ENCODE results near the gene ZNF486.
"Not testable (repeated sequence)": the region's sequence is repeated elsewhere in the genome, so short reads cannot be mapped to it uniquely, and the experiment has no call there.

Gene ZNF486

GRCh38 chr19:20167020-20167644 lies at the start of gene ZNF486:
Gene ZNF486, plus strand, starts transcription at chr19:20167214. Its CDS starts 117 bp downstream, at chr19:20167331.
- in situ Hi-C loops (cut with MboI; ENCODE audit: low sequenced_read_pairs) = no loop called here

- in situ Hi-C loops (cut with MboI; ENCODE audit: low sequenced_read_pairs) = not testable (repeated sequence)
These were observed 48.8 kb upstream of the ZNF486 start for GRCh38 chr19:20118064-20118839.

GRCh38 chr19:20124879-20125278 lies 42.1 kb upstream of the ZNF486 start:
- in situ Hi-C loops (cut with MboI; ENCODE audit: low sequenced_read_pairs) = no loop called here

- in situ Hi-C loops (cut with MboI; ENCODE audit: low sequenced_read_pairs) = not testable (repeated sequence)
These were observed 34.1 kb upstream of the ZNF486 start for GRCh38 chr19:20132933-20133332.

- in situ Hi-C loops (cut with MboI; ENCODE audit: low sequenced_read_pairs) = not testable (repeated sequence)
These were observed 29.3 kb upstream of the ZNF486 start for GRCh38 chr19:20137714-20138113.

- in situ Hi-C loops (cut with MboI; ENCODE audit: low sequenced_read_pairs) = no loop called here
These were observed 15.3 kb upstream of the ZNF486 start for GRCh38 chr19:20151617-20152145.

- in situ Hi-C loops (cut with MboI; ENCODE audit: low sequenced_read_pairs) = not testable (repeated sequence)
These were observed 14.5 kb upstream of the ZNF486 start for GRCh38 chr19:20152506-20152905.

GRCh38 chr19:20153281-20153680 lies 13.7 kb upstream of the ZNF486 start:
- in situ Hi-C loops (cut with MboI; ENCODE audit: low sequenced_read_pairs) = no loop called here

- in situ Hi-C loops (cut with MboI; ENCODE audit: low sequenced_read_pairs) = no loop called here
These were observed 12.4 kb upstream of the ZNF486 start for GRCh38 chr19:20154636-20155035.

- in situ Hi-C loops (cut with MboI; ENCODE audit: low sequenced_read_pairs) = no loop called here
These were observed 4.2 kb upstream of the ZNF486 start for GRCh38 chr19:20162821-20163220.

GRCh38 chr19:20164456-20164855 lies 2.6 kb upstream of the ZNF486 start:
- in situ Hi-C loops (cut with MboI; ENCODE audit: low sequenced_read_pairs) = no loop called here

- in situ Hi-C loops (cut with MboI; ENCODE audit: low sequenced_read_pairs) = no loop called here
These were observed 932 bp upstream of the ZNF486 start for GRCh38 chr19:20165971-20166592.

- in situ Hi-C loops (cut with MboI; ENCODE audit: low sequenced_read_pairs) = no loop called here
These were observed 673 bp downstream of the ZNF486 start for GRCh38 chr19:20167651-20168122.

- in situ Hi-C loops (cut with MboI; ENCODE audit: low sequenced_read_pairs) = no loop called here
These were observed 4.3 kb downstream of the ZNF486 start for GRCh38 chr19:20171285-20171684.

- in situ Hi-C loops (cut with MboI; ENCODE audit: low sequenced_read_pairs) = not testable (repeated sequence)
These were observed 8.8 kb downstream of the ZNF486 start for GRCh38 chr19:20175848-20176247.

- in situ Hi-C loops (cut with MboI; ENCODE audit: low sequenced_read_pairs) = not testable (repeated sequence)
These were observed 12.9 kb downstream of the ZNF486 start for GRCh38 chr19:20179956-20180355.

GRCh38 chr19:20182222-20182785 lies 15.3 kb downstream of the ZNF486 start:
- in situ Hi-C loops (cut with MboI; ENCODE audit: low sequenced_read_pairs) = no loop called here

GRCh38 chr19:20186174-20186573 lies 19.2 kb downstream of the ZNF486 start:
- in situ Hi-C loops (cut with MboI; ENCODE audit: low sequenced_read_pairs) = no loop called here

- in situ Hi-C loops (cut with MboI; ENCODE audit: low sequenced_read_pairs) = no loop called here
These were observed 30.7 kb downstream of the ZNF486 start for GRCh38 chr19:20197747-20198146.

GRCh38 chr19:20209051-20209450 lies 42.0 kb downstream of the ZNF486 start:
- in situ Hi-C loops (cut with MboI; ENCODE audit: low sequenced_read_pairs) = no loop called here

- in situ Hi-C loops (cut with MboI; ENCODE audit: low sequenced_read_pairs) = not testable (repeated sequence)
These were observed 47.4 kb downstream of the ZNF486 start for GRCh38 chr19:20214366-20214765.
